ENCODE data around the gene IQCB1. TPM values are rescaled to one million over a fixed set of nuclear protein-coding genes. Genes with fewer than 3 reads are reported as not detected.

IQCB1 gene
- total RNA-seq, 2 donors from 2014 or later = 12.5 to 30.9 TPM

DNA sequence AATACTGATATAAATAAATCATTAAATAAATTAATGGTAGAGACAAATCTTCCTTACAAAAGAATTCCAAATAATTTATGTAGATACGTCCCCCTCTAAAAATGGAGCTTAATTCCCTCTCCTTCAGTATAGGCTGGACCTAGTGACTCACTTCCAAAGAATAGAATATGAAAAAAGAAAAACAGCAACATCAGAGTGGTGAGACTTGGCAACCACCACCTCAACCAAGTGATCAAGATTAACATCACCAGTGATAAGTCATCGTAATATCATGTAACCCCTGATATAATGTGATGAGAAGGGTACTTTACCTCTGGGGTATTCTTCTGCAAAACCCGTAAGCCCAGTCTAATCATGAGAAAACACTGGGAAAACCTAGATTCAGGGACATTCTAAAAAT lies 98.7 kb downstream of the IQCB1 start:
- H3K27ac ChIP-seq = no peak overlapping the region
- TF ChIP-seq POLR2A (IDR thresholded peaks at IDR 0.05) = no peak
- TF ChIP-seq, protein P1, sequence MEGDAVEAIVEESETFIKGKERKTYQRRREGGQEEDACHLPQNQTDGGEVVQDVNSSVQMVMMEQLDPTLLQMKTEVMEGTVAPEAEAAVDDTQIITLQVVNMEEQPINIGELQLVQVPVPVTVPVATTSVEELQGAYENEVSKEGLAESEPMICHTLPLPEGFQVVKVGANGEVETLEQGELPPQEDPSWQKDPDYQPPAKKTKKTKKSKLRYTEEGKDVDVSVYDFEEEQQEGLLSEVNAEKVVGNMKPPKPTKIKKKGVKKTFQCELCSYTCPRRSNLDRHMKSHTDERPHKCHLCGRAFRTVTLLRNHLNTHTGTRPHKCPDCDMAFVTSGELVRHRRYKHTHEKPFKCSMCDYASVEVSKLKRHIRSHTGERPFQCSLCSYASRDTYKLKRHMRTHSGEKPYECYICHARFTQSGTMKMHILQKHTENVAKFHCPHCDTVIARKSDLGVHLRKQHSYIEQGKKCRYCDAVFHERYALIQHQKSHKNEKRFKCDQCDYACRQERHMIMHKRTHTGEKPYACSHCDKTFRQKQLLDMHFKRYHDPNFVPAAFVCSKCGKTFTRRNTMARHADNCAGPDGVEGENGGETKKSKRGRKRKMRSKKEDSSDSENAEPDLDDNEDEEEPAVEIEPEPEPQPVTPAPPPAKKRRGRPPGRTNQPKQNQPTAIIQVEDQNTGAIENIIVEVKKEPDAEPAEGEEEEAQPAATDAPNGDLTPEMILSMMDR (IDR thresholded peaks at IDR 0.05) = no peak
- no peaks in the 10 kb centered on the region for H3K36me3 ChIP-seq (replicated peaks in 1 of 2; ENCODE audit: insufficient read depth in 1 of 2, low read depth in 2 of 2)
- intact Hi-C loops (cut with DNase I) = no loop called here
- 86 to 88% methylated on average over 3 of the region's 3 CpGs for WGBS, 2 donors
- H3K27me3 ChIP-seq = no peaks in the 10 kb centered on the region
- no peak overlapping the region for H3K4me3 ChIP-seq
- ATAC-seq (no peak), DNase-seq (no peak)
- H3K4me1 ChIP-seq = peaks cover 19% of the 10 kb centered on the region
- no peaks in the 10 kb centered on the region for H3K9me3 ChIP-seq

- Histone ChIP-seq H3K27me3 (no peaks in the 10 kb centered on the region), H3K36me3 (replicated peaks in 1 of 2; ENCODE audit: insufficient read depth in 1 of 2, low read depth in 2 of 2) (no peaks in the 10 kb centered on the region), H3K27ac (no peak overlapping the region), H3K4me1 (peaks cover 26% of the 10 kb centered on the region), H3K4me3 (no peak overlapping the region), H3K9me3 (no peaks in the 10 kb centered on the region)
- TF ChIP-seq, protein P1 (IDR thresholded peaks at IDR 0.05) = no peak
- no peak for TF ChIP-seq POLR2A (IDR thresholded peaks at IDR 0.05)
- ATAC-seq (no peak), DNase-seq (no peak)
- intact Hi-C loops (cut with DNase I) = no loop called here
These were observed 99.7 kb downstream of the IQCB1 start for GRCh38 chr3:121735047-121735696.

DNA sequence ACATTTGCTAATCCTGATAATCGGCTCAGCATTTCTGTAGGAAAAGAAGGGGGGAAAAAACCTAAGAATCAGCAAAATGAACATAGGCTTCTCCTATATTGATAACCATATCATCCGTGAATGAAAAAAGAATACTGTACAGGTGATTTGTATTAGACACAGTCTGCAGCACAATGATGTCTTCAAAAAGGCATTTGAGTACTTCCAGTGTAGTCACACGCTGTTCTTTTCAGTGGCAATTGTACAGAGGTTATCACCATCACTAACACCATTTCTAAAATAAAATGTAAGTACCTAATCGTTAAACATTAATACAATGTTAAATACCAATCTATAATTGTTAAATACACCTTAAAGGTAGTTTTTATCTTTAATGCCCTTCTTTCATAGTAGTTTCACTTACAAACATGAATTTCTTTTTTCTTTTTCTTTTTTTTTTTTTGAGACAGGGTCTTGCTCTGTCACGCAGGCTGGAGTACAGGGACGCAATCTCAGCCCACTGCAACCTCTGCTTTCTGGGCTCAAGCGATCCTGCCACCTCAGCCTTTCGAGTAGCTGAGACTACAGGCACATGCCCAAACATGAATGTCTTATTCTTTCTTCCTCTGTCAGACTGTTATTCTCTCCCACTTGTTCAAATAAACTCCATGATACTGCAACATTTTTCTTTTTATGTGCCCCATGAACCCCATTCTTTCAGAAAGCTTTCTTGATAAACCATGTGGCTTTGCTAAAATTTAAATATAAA lies 103.7 kb downstream of the IQCB1 start:
- intact Hi-C loops (cut with DNase I) = no loop called here
- Histone ChIP-seq H3K27me3 (no peaks in the 10 kb centered on the region), H3K4me3 (no peak overlapping the region), H3K36me3 (replicated peaks in 1 of 2; ENCODE audit: insufficient read depth in 1 of 2, low read depth in 2 of 2) (peaks cover 0 to 8% of the 10 kb centered on the region in 2 donors), H3K27ac (no peak overlapping the region), H3K4me1 (peaks cover 20% of the 10 kb centered on the region), H3K9me3 (no peaks in the 10 kb centered on the region)
- ATAC-seq (no peak), DNase-seq (no peak)
- WGBS, 2 donors = 75 to 78% methylated on average over 8 of the region's 8 CpGs
- TF ChIP-seq POLR2A (IDR thresholded peaks at IDR 0.05) = no peak
- TF ChIP-seq, protein P1 (IDR thresholded peaks at IDR 0.05) = no peak

- Histone ChIP-seq H3K36me3 (replicated peaks in 1 of 2; ENCODE audit: insufficient read depth in 1 of 2, low read depth in 2 of 2) (peaks cover 0 to 27% of the 10 kb centered on the region in 2 donors), H3K4me1 (no peaks in the 10 kb centered on the region), H3K27ac (no peak overlapping the region), H3K4me3 (no peak overlapping the region), H3K9me3 (no peaks in the 10 kb centered on the region), H3K27me3 (no peaks in the 10 kb centered on the region)
- intact Hi-C loops (cut with DNase I) = no loop called here
- ATAC-seq (no peak), DNase-seq (no peak)
- WGBS, 2 donors = 91 to 94% methylated on average over 1 of the region's 1 CpG
- no peak for TF ChIP-seq POLR2A (IDR thresholded peaks at IDR 0.05)
- TF ChIP-seq, protein P1 (IDR thresholded peaks at IDR 0.05) = no peak
These were observed 110.7 kb downstream of the IQCB1 start for GRCh38 chr3:121724130-121724529.
